ENCODE data around the gene TUBB1.

Gene TUBB1

DNA sequence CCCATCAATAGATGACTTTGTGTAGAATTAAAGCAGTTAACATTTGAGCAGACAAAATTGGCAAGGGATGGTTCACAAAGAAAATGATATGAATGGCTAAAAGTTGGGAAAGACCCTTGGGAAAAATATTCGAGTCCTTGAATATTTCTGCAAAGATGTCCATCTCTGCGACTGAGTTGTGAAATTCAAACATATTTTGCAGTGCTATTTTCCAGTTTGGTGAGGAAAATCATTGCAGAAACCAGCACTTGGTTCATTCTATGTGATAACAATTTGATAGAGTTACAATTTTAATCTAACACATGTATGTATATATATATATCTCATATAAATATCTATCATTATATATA, 29.4 kb downstream of the TUBB1 start:
- H4K20me1 ChIP-seq (ENCODE audit: low read depth, low read length) = no peaks in the 10 kb centered on the region
- no peak overlapping the region for H3K4me3 ChIP-seq (ENCODE audit: insufficient read depth, low read length, poor library complexity, severe bottlenecking)
- no peak overlapping the region for H3K27ac ChIP-seq (ENCODE audit: low read depth, low read length)
- H3K9me3 ChIP-seq (ENCODE audit: insufficient read depth, low read length) = no peaks in the 10 kb centered on the region
- H2AFZ ChIP-seq (ENCODE audit: low read depth, low read length, severe bottlenecking) = no peak overlapping the region
- H3K36me3 ChIP-seq (ENCODE audit: low read length) = no peaks in the 10 kb centered on the region
- peaks cover 9% of the 10 kb centered on the region for H3F3A ChIP-seq (ENCODE audit: insufficient read depth)
- H3K9me2 ChIP-seq (replicated peaks; ENCODE audit: insufficient read depth, low read length) = no peaks in the 10 kb centered on the region
- no peak for TF ChIP-seq EZH2phosphoT487 (conservative IDR thresholded peaks at IDR 0.05; ENCODE audit: low read length)
- TF ChIP-seq, protein P1, sequence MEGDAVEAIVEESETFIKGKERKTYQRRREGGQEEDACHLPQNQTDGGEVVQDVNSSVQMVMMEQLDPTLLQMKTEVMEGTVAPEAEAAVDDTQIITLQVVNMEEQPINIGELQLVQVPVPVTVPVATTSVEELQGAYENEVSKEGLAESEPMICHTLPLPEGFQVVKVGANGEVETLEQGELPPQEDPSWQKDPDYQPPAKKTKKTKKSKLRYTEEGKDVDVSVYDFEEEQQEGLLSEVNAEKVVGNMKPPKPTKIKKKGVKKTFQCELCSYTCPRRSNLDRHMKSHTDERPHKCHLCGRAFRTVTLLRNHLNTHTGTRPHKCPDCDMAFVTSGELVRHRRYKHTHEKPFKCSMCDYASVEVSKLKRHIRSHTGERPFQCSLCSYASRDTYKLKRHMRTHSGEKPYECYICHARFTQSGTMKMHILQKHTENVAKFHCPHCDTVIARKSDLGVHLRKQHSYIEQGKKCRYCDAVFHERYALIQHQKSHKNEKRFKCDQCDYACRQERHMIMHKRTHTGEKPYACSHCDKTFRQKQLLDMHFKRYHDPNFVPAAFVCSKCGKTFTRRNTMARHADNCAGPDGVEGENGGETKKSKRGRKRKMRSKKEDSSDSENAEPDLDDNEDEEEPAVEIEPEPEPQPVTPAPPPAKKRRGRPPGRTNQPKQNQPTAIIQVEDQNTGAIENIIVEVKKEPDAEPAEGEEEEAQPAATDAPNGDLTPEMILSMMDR (IDR thresholded peaks at IDR 0.05; ENCODE audit: insufficient read depth, low read length, poor library complexity, severe bottlenecking) = no peak
- H3K27me3 ChIP-seq (ENCODE audit: low read length) = no peaks in the 10 kb centered on the region
- no peaks in the 10 kb centered on the region for H3K79me2 ChIP-seq (ENCODE audit: insufficient read depth, low read length)
- no peak overlapping the region for H3K9ac ChIP-seq (ENCODE audit: low read length)
- no peak overlapping the region for H3K4me2 ChIP-seq (ENCODE audit: low read depth, low read length, poor library complexity, severe bottlenecking)

GRCh38 chr20:59050437-59050836, 31.2 kb downstream of the TUBB1 start:
- H3K27ac ChIP-seq (ENCODE audit: low read depth, low read length) = no peak overlapping the region
- no peaks in the 10 kb centered on the region for H3K9me2 ChIP-seq (replicated peaks; ENCODE audit: insufficient read depth, low read length)
- TF ChIP-seq, protein P1 (IDR thresholded peaks at IDR 0.05; ENCODE audit: insufficient read depth, low read length, poor library complexity, severe bottlenecking) = no peak
- TF ChIP-seq EZH2phosphoT487 (conservative IDR thresholded peaks at IDR 0.05; ENCODE audit: low read length) = no peak
- no peaks in the 10 kb centered on the region for H3K36me3 ChIP-seq (ENCODE audit: low read length)
- H2AFZ ChIP-seq (ENCODE audit: low read depth, low read length, severe bottlenecking) = no peak overlapping the region
- no peaks in the 10 kb centered on the region for H3K9me3 ChIP-seq (ENCODE audit: insufficient read depth, low read length)
- no peaks in the 10 kb centered on the region for H3K79me2 ChIP-seq (ENCODE audit: insufficient read depth, low read length)
- no peak overlapping the region for H3K9ac ChIP-seq (ENCODE audit: low read length)
- H3K4me3 ChIP-seq (ENCODE audit: insufficient read depth, low read length, poor library complexity, severe bottlenecking) = no peak overlapping the region
- no peaks in the 10 kb centered on the region for H4K20me1 ChIP-seq (ENCODE audit: low read depth, low read length)
- H3K4me2 ChIP-seq (ENCODE audit: low read depth, low read length, poor library complexity, severe bottlenecking) = no peak overlapping the region
- H3F3A ChIP-seq (ENCODE audit: insufficient read depth) = no peaks in the 10 kb centered on the region
- no peaks in the 10 kb centered on the region for H3K27me3 ChIP-seq (ENCODE audit: low read length)

DNA sequence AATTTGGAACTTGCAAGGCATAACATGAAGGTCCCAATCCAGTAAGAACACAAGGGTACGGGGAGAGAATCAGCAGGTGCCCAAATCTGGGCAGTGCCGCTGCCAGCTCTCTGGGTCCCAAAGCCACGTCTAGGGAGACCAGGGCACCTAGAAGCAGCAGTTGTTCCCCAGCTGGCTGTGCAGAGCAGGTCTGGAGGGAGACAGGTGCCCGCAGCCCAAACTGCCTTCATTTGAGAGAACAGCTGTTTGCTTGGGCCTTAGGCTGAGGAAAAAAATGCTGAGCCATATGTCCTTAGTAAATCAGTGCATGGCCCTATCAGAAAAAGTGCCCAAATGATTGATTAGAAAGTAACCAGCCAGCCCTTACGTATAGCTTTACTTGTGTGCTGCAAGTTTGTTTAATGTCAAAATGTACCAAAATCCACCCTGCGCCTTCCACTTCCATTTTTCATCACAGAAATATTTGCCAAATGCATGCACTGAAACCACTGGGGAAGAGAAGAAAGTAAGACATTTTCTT, 32.5 kb downstream of the TUBB1 start:
- Histone ChIP-seq H3K9ac (ENCODE audit: low read length) (no peak overlapping the region), H3K9me2 (replicated peaks; ENCODE audit: insufficient read depth, low read length) (no peaks in the 10 kb centered on the region), H3K27ac (ENCODE audit: low read depth, low read length) (no peak overlapping the region), H2AFZ (ENCODE audit: low read depth, low read length, severe bottlenecking) (no peak overlapping the region), H3F3A (ENCODE audit: insufficient read depth) (no peaks in the 10 kb centered on the region; the same call in 1 of the 2 replicates), H4K20me1 (ENCODE audit: low read depth, low read length) (no peaks in the 10 kb centered on the region), H3K79me2 (ENCODE audit: insufficient read depth, low read length) (no peaks in the 10 kb centered on the region), H3K4me3 (ENCODE audit: insufficient read depth, low read length, poor library complexity, severe bottlenecking) (no peak overlapping the region), H3K4me2 (ENCODE audit: low read depth, low read length, poor library complexity, severe bottlenecking) (no peak overlapping the region), H3K36me3 (ENCODE audit: low read length) (no peaks in the 10 kb centered on the region), H3K27me3 (ENCODE audit: low read length) (no peaks in the 10 kb centered on the region), H3K9me3 (ENCODE audit: insufficient read depth, low read length) (no peaks in the 10 kb centered on the region)
- no peak for TF ChIP-seq EZH2phosphoT487 (conservative IDR thresholded peaks at IDR 0.05; ENCODE audit: low read length)
- TF ChIP-seq, protein P1 (IDR thresholded peaks at IDR 0.05; ENCODE audit: insufficient read depth, low read length, poor library complexity, severe bottlenecking) = no peak

Data from SU-DHL-6 (cell line).